GM21723 (cell line): ENCODE measurements around the gene VPS4A.
"Not testable (repeated sequence)": the region's sequence is repeated elsewhere in the genome, so short reads cannot be mapped to it uniquely, and the experiment has no call there.

Experiments used
- ATAC-seq: cut with Tn5 transposase; IDR thresholded peaks from one replicate; pipeline ENCODE4 v1.9.1; 2021; ENCODE audit warnings: mild to moderate bottlenecking, moderate library complexity; ENCODE audit not compliant: unreplicated experiment

The VPS4A gene

GRCh38 chr16:69326172-69326873 is 15.2 kb downstream of the VPS4A start:
- ATAC-seq: no peak

DNA sequence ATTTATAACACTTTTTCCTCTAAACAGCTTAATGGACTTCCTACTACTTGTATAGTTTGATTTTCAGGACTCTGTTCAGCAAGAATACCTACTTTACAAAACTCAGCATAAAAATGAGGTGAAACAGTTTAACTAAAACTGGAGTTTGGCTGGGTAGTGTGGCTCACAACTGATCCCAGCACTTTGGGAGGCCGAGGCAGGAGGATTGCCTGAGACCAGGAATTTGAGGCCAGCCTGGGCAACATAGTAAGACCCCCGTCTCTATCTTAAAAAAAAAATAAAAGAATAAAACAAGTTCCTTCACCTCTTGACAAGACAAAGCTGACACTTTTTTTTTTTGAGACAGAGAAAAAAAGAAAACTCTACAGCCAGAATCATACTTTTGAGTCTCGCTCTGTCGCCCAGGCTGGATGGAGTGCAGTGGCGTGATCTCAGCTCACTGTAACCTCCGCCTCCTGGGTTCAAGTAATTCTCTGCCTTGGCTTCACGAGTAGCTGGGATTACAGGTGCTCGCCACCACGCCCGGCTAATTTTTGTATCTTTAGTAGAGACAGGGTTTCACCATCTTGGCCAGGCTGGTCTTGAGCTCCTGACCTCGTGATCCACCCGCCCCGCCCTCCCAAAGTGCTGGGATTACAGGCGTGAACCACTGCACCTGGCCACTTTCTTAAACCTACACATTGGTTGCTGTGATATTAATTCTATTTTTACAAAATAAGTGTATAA is 16.6 kb downstream of the VPS4A start:
- ATAC-seq: no peak

DNA sequence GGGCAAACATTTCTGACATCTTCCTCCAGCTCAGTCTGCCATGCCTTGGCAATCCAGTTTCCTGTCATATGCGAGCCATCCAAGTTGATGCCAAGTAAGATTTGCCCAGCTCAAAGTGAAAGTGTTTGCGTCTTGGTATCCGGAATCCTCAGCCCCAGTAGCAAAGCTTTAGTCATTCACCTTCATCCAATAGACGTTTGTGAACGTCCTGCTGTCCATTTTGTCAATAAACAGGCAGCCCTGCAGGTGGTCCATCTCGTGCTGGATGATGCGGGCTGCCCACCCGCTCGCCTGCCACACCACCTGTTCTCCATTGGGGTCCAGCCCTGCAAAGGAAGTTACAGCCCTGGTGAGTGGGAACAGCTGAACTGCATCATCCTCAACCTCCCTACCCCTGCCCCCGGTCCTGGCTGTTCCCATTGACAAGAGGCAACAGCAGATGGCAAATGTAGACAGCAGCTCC is 17.7 kb downstream of the VPS4A start:
- ATAC-seq: no peak

- ATAC-seq: peak; percentile 43
Measured at GRCh38 chr16:69329369-69330285, 18.5 kb downstream of the VPS4A start.

DNA sequence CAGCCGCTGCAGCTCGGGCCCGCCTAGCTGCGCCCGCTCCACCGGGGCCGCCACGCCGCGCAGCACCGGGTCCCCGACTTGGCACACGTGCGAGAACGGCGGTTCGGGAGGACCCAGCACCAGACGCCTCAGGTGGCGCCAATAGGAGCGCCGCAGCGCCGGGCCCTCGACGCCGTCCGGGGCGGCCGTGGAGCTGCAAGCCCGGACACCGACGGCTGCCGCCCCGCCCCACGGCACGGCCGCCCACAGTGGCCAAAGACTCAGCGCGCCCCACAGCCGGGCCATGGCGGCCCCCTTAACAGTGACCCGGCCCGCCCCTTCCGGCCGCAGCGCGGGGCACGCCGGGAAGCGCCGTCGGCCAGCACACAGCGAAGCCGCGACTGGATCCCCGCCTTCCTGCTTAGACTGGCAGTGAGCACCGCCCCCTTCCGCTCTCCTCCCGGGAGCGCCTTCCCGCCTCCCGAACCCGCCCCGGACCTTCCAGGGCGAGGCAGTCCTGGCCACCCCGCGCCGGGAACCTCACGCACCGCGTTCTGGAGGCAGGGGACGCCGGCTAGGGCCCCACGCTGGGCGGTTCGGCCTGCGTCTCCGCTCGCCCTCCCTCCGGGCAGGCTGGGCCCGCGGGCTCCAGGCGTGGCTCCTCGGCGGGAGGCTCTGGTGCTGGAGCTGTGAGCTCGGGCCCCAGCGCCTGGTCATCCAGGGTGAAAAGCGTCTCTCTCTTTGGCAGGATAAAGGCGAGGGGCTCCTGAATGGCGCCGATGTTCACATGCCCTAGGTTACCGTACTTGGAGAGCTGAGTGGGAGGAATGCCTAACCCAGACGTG is 19.3 kb downstream of the VPS4A start, which contains the start of gene PDF:
PDF (minus strand) TSS at position 303 of the 824 bp plus-strand sequence; CDS start at position 285, 18 bp downstream.
- ATAC-seq: peak; percentile 92

DNA sequence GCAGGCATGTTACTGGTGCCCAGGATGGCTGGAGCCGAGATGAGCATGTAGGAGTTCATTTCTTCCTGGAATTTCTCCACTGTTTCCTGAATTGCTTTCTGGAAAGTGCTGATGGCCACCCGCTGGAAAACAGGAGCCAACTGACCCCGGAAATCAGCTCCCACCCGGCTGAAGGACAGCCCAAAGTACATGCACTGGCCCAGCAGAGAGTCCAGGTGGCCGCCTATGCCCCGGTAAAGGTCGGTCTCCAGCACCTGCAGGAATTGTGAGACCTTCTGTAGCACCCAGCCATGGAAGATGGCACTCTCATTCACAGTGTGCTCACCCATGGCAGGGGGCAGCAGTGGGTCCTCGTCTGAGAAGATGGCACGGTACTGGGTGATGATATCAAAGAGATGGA is 23.5 kb downstream of the VPS4A start:
- ATAC-seq: no peak

DNA sequence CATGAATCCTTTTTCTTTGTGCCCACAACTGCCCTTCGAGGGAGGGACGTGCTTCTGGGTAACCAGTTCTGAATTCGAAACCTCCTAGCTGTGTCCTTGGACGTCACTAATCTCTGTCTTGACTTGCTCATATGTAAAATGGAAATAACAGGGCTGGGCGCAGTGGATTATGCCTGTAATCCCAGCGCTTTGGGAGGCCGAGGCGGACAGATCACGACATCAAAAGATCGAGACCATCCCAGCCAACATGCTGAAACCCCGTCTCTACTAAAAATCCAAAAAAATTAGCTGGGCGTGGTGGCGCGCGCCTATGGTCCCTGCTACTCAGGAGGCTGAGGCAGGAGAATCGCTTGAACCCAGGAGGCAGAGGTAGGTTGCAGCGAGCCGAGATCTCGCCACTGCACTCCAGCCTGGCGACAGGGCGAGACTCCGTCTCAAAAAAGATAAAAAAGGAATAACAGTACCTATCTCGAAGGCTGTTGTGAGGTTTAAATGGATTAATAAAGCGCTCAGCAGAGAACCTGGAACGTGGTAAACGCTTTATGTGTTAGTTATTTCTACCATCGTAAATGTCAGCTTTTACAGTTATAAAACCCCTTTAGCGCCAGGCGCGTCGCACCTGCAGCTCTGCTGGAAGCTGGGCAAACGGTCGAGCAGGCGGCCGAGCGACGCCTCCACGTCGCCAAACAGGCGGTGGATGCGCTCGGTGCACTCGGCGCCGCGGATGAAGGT is 27.6 kb downstream of the VPS4A start:
- no peak for ATAC-seq

DNA sequence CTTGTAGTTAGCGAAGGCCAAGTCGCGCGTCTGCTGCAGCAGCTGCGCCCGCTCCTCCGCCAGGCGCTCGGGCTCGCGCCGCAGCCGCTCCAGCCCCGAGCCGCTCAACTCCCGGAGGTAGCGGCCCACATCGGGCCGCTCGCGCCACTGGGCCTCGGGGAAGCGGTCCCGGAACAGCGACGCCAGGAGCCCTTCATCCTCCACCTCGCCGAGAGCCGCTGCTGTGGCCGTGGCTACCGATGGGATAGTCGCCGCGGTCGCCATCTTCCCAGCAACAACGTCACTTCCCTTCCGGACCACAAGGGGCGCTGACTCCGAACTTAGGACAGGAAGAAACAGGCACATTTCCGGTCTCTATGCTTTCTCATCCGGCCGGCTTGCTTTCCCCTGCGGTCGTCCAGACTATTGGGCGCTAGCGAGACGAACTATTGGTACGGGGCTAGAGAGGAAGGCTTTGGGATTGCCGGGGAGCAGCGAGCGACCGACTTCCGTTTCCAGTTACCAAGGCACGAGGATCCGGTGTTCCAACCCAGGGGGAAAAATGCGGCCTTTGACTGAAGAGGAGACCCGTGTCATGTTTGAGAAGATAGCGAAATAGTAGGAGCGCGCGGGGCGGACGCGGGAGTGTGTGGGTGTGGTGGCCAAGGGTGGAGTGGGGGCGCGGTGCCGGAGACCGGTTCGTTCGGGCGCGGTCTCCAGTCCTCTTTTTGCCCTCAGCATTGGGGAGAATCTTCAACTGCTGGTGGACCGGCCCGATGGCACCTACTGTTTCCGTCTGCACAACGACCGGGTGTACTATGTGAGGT is 28.3 kb downstream of the VPS4A start, which contains the start of the genes COG8 and NIP7:
COG8 (minus strand) TSS at position 276 of the 806 bp plus-strand sequence; CDS start at position 264, 12 bp downstream.
NIP7 (plus strand) TSS at position 484 of the 806 bp plus-strand sequence; CDS start at position 542, 58 bp downstream.
- ATAC-seq: peak; percentile 87

- ATAC-seq: peak; percentile 5
Measured at GRCh38 chr16:69340095-69340644, 29.0 kb downstream of the VPS4A start.

DNA sequence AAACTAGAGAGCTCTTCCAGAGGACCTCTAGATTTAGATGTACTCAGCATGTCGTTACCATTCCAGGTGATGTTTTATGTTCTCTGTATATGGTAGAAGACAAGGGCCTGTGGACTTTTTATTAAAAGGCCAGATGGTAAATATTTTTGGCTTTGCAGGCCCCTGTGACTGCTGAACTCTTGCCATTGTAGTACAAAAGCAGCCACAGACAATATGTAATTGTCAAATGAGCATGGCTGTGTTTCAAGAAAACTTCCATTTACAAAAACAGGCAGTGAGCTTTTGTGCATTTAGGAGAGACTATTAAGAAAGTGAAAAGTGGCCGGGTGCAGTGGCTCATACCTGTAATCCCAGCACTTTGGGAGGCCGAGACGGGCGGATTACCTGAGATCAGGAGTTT is 33.0 kb downstream of the VPS4A start:
- ATAC-seq: no peak

- ATAC-seq: no peak
Measured at GRCh38 chr16:69345923-69346322, 34.8 kb downstream of the VPS4A start.

GRCh38 chr16:69346683-69347082 is 35.5 kb downstream of the VPS4A start:
- no peak for ATAC-seq

- ATAC-seq: no peak
Measured at GRCh38 chr16:69348222-69348621, 37.1 kb downstream of the VPS4A start.

GRCh38 chr16:69349536-69349935 is 38.4 kb downstream of the VPS4A start:
- no peak for ATAC-seq

DNA sequence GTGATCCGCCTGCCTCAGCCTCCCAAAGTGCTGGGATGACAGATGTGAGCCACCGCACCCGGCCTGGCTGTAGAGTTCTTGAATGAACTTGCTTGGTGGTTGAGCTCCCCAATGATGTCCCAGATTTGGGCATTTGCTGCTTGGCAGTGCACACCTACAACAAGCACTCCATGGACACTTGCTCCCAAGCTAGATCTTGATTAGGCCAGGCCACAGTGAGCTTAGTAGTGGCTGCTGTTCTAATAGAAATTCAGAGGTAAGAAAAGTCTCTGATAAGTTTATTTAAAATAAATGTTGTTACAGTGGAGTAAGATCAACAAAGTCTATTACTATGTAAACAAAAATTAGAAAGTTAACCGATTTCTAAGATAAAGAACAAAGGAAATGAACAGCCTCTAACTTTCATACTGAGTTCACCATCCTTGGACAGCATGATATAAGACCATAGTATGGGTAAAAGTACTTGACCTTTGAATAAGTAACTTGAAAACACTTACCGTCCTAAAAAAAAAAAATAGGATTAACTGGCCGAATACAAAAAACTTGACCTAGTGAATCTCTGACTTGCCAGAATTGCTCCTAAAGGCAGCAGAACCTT is 39.5 kb downstream of the VPS4A start:
- no peak for ATAC-seq

GRCh38 chr16:69351309-69352027 is 40.3 kb downstream of the VPS4A start, which contains the start of gene TMED6:
TMED6 (minus strand) TSS chr16:69351786; CDS start chr16:69351753, 33 bp downstream.
- no peak for ATAC-seq

DNA sequence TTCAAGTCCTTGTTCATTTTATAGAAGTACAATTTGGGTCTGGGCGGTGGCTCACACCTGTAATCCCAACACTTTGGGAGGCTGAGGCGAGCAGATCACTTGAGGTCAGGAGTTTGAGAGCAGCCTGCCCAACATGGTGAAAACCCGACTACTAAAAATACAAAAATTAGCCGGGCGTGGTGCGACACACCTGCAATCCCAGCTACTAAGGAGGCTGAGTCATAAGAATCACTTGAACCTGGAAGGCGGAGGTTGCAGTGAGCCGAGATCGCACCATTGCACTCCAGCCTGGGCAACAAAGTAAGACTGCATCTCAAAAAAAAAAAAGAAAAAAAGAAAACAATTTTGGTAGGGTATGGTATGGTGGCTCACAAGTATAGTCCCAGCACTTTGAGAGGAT is 48.9 kb downstream of the VPS4A start:
- ATAC-seq: not testable (repeated sequence)
